H1 (cell line): Measurements from ENCODE around the gene PRR23C. TPM values are rescaled to one million over a fixed set of nuclear protein-coding genes. Genes with fewer than 3 reads are reported as not detected.

ENCODE experiments used
- CTCF ChIA-PET: fragments of 300-600 bp; sonication (Branson Sonifier 250); formaldehyde crosslinking; loops from one replicate; lab custom pipeline; 2021; ENCODE audit not compliant: partially characterized antibody; lab: Charles Lee
- POLR2A ChIA-PET: fragments of 300-600 bp; sonication (Branson Sonifier 250); formaldehyde crosslinking; loops from one replicate; lab custom pipeline; 2021; ENCODE audit warnings: inconsistent platforms; ENCODE audit not compliant: partially characterized antibody; lab: Charles Lee
- DNase-seq, 2 experiments: peaks; one replicate each; pipeline versions ENCODE4 v3.0.0 to v3.0.0-alpha.2; 2010 to 2022; ENCODE audit warnings: low spot score in 2 of 2, low read depth in 1 of 2, mixed read lengths in 1 of 2
- FAIRE-seq: peaks from 2 replicates; lab custom pipeline; 2011; peaks lifted over from hg19 to GRCh38; lab: Jason Lieb, UNC
- H2AFZ ChIP-seq: 2 replicates; pipeline ENCODE4 v1.8.1; 2012; ENCODE audit warnings: low read length, inconsistent platforms
- H2AK5ac ChIP-seq: 2 replicates; pipeline ENCODE4 v1.6.1; 2013; ENCODE audit warnings: low read depth, low read length
- H2BK120ac ChIP-seq: replicated peaks from 2 replicates; pipeline ENCODE3; 2013; ENCODE audit warnings: low read depth, low read length, inconsistent platforms
- H2BK12ac ChIP-seq: 2 replicates; pipeline ENCODE4 v1.6.1; 2013; ENCODE audit warnings: low read depth, low read length
- H2BK15ac ChIP-seq: 2 replicates; pipeline ENCODE4 v1.6.1; 2013; ENCODE audit warnings: low read length
- H2BK20ac ChIP-seq: 2 replicates; pipeline ENCODE4 v1.6.1; 2013; ENCODE audit warnings: low read length
- H2BK5ac ChIP-seq: 2 replicates; pipeline ENCODE4 v1.6.1; 2013; ENCODE audit warnings: low read depth, low read length
- H3K14ac ChIP-seq: 2 replicates; pipeline ENCODE4 v1.6.1; 2013; ENCODE audit warnings: inconsistent platforms; ENCODE audit not compliant: insufficient read length
- H3K18ac ChIP-seq: 2 replicates; pipeline ENCODE4 v1.6.1; 2013; ENCODE audit warnings: low read length; ENCODE audit errors: extremely low read depth
- H3K23ac ChIP-seq: 2 replicates; pipeline ENCODE4 v1.6.1; 2013; ENCODE audit warnings: inconsistent platforms; ENCODE audit not compliant: insufficient read length
- H3K23me2 ChIP-seq: 2 replicates; pipeline ENCODE4 v1.6.1; 2013; ENCODE audit warnings: low read depth, low read length
- H3K27ac ChIP-seq: 2 replicates; pipeline ENCODE4 v1.6.1; 2011; ENCODE audit warnings: low read depth, low read length, inconsistent platforms
- H3K27me3 ChIP-seq, 4 experiments: replicated peaks in 1 of 4; 1 replicate in 1 of 4; 2 replicates in 3 of 4; pipeline versions ENCODE4 v1.6.1 to v1.8.1; 2011 to 2013; ENCODE audit warnings: low read length in 3 of 4, mild to moderate bottlenecking in 3 of 4, inconsistent platforms in 2 of 4, mixed read lengths in 2 of 4, moderate library complexity in 1 of 4; ENCODE audit not compliant: control insufficient read depth in 3 of 4, insufficient read depth in 3 of 4; ENCODE audit errors: extremely low read depth in 1 of 4
- H3K36me3 ChIP-seq, 4 experiments: 2 replicates each; pipeline versions ENCODE4 v1.6.1 to v1.8.1; 2011 to 2013; ENCODE audit warnings: mild to moderate bottlenecking in 4 of 4, low read length in 3 of 4, moderate library complexity in 2 of 4, control low read depth in 1 of 4, inconsistent platforms in 1 of 4; ENCODE audit not compliant: insufficient read depth in 4 of 4, control insufficient read depth in 2 of 4
- H3K4ac ChIP-seq: replicated peaks from 2 replicates; pipeline ENCODE3; 2013; ENCODE audit warnings: low read length, low read depth, mixed read lengths, inconsistent platforms; ENCODE audit not compliant: insufficient read length
- H3K4me1 ChIP-seq, 4 experiments: replicated peaks in 1 of 4; 1 replicate in 1 of 4; 2 replicates in 3 of 4; pipeline versions ENCODE4 v1.6.1 to v1.8.1; 2011 to 2013; ENCODE audit warnings: low read length in 3 of 4, inconsistent platforms in 2 of 4, mixed read lengths in 1 of 4; ENCODE audit not compliant: insufficient read depth in 4 of 4, control insufficient read depth in 3 of 4
- H3K4me2 ChIP-seq, 2 experiments: 2 replicates each; pipeline versions ENCODE4 v1.6.1 to v1.8.1; 2011 to 2013; ENCODE audit warnings: low read depth in 2 of 2, low read length in 2 of 2, control low read depth in 1 of 2, inconsistent platforms in 1 of 2, mild to moderate bottlenecking in 1 of 2; ENCODE audit not compliant: insufficient read depth in 1 of 2
- H3K4me3 ChIP-seq, 4 experiments: fragments of 200-600, 300-600 bp in 1 of 4; sonication (generic), shearing (Covaris generic), sonication (Bioruptor Twin) in 1 of 4; 2 replicates each; pipeline versions ENCODE4 v1.5.1 to v1.8.1; 2011 to 2016; ENCODE audit warnings: low read length in 4 of 4, low read depth in 3 of 4, control low read depth in 2 of 4, inconsistent platforms in 2 of 4, mild to moderate bottlenecking in 2 of 4, mixed read lengths in 1 of 4, moderate library complexity in 1 of 4; ENCODE audit not compliant: insufficient read depth in 2 of 4; ENCODE audit errors: extremely low read depth in 1 of 4
- H3K56ac ChIP-seq: replicated peaks from 2 replicates; pipeline ENCODE3; 2013; ENCODE audit warnings: low read depth, mild to moderate bottlenecking, mixed read lengths, low read length, inconsistent platforms; ENCODE audit not compliant: insufficient read length
- H3K79me1 ChIP-seq: 2 replicates; pipeline ENCODE4 v1.6.1; 2013; ENCODE audit warnings: low read depth, low read length, control low read depth
- H3K79me2 ChIP-seq, 2 experiments: 2 replicates each; pipeline versions ENCODE4 v1.6.1 to v1.8.1; 2012 to 2013; ENCODE audit warnings: low read length in 2 of 2, mild to moderate bottlenecking in 2 of 2, inconsistent platforms in 1 of 2; ENCODE audit not compliant: insufficient read depth in 2 of 2, control insufficient read depth in 1 of 2
- H3K9ac ChIP-seq, 4 experiments: replicated peaks in 1 of 4; 1 replicate in 1 of 4; 2 replicates in 3 of 4; pipeline versions ENCODE4 v1.6.1 to v1.8.1; 2011 to 2013; ENCODE audit warnings: low read depth in 3 of 4, low read length in 3 of 4, control low read depth in 2 of 4, mild to moderate bottlenecking in 2 of 4, moderate library complexity in 2 of 4, inconsistent platforms in 1 of 4; ENCODE audit errors: extremely low read depth in 1 of 4
- H3K9me3 ChIP-seq, 2 experiments: 2 replicates each; pipeline versions ENCODE4 v1.6.1 to v1.8.1; 2012 to 2013; ENCODE audit warnings: mild to moderate bottlenecking in 2 of 2, moderate library complexity in 2 of 2, control low read depth in 1 of 2, inconsistent platforms in 1 of 2, low read depth in 1 of 2, low read length in 1 of 2, mixed read lengths in 1 of 2; ENCODE audit not compliant: insufficient read depth in 2 of 2
- H4K20me1 ChIP-seq, 2 experiments: replicated peaks in 1 of 2; 2 replicates each; pipeline versions ENCODE3 to v1.8.1; 2011 to 2013; ENCODE audit warnings: inconsistent platforms in 2 of 2, low read length in 2 of 2, mild to moderate bottlenecking in 1 of 2; ENCODE audit not compliant: insufficient read depth in 2 of 2, control insufficient read depth in 1 of 2
- H4K5ac ChIP-seq: 2 replicates; pipeline ENCODE4 v1.6.1; 2013; ENCODE audit warnings: low read length, low read depth, mixed read lengths, inconsistent platforms; ENCODE audit not compliant: insufficient read length
- H4K8ac ChIP-seq: 2 replicates; pipeline ENCODE4 v1.8.0; 2013; ENCODE audit warnings: mild to moderate bottlenecking, moderate library complexity, low read length, inconsistent platforms; ENCODE audit not compliant: insufficient read depth; ENCODE audit errors: extremely low read depth
- H4K91ac ChIP-seq: replicated peaks from 2 replicates; pipeline ENCODE3; 2013; ENCODE audit warnings: low read length, mixed read lengths, inconsistent platforms; ENCODE audit not compliant: insufficient read length
- WGBS, 2 experiments: shearing (Covaris generic) in 1 of 2; methylation state at CpG; one replicate each; pipeline versions ENCODE4 v1.1.6 to v1.1.7; 2013 to 2015; ENCODE audit warnings: low lambda C conversion rate in 2 of 2, mixed read lengths in 2 of 2, inconsistent platforms in 1 of 2, low coverage in 1 of 2, missing lambda C conversion rate in 1 of 2; ENCODE audit not compliant: insufficient replicate concordance in 2 of 2, insufficient coverage in 1 of 2, insufficient read length in 1 of 2; ENCODE audit errors: extremely low coverage in 1 of 2, missing lambda C conversion rate in 1 of 2; 5-methylcytosine and 5-hydroxymethylcytosine counted together
- polyA plus RNA-seq, 7 experiments: library from polyadenylated mRNA; depleted of rRNA in 3 of 7; stranded (reverse) in 5 of 7; unstranded in 2 of 7; fragments of >200 nt in 5 of 7; fragments of 200-250 nt in 2 of 7; gene quantifications; 1 replicate in 5 of 7; 2 replicates in 1 of 7; 4 replicates in 1 of 7; pipeline versions ENCODE4 v1.2.1 to v1.2.3, GENCODE V29; 2011 to 2013; ENCODE audit warnings: missing spikeins in 2 of 7, mixed read lengths in 2 of 7
- total RNA-seq: library from RNA; stranded (reverse); fragmentation: NEBNext Ultra II Directional; extraction: Animal tissue kit (Norgen Biotek cat#: 25700); gene quantifications from 2 replicates; pipeline ENCODE4 v1.2.1, GENCODE V29; 2021

PRR23C gene
- total and polyA plus RNA-seq, 2 of the 8 experiments (the other 6 are each of a cell fraction or from before 2014, with no cell fraction given) = not detected

GRCh38 chr3:139032326-139033002 is 12.2 kb downstream of the PRR23C start:
- no peaks in the 10 kb centered on the region for H3K4me1 ChIP-seq
- no peak overlapping the region for H2BK15ac ChIP-seq
- H3K79me1 ChIP-seq = no peaks in the 10 kb centered on the region
- H2AK5ac ChIP-seq = no peak overlapping the region
- no peak overlapping the region for H4K8ac ChIP-seq
- H2AFZ ChIP-seq = no peak overlapping the region
- H2BK5ac ChIP-seq = no peak overlapping the region
- no peaks in the 10 kb centered on the region; a peak in 1 of 4 replicates for H3K9me3 ChIP-seq
- no peak overlapping the region for H3K23ac ChIP-seq
- H3K36me3 ChIP-seq = no peaks in the 10 kb centered on the region
- H3K9ac ChIP-seq = no peak overlapping the region
- DNase-seq (no peak), FAIRE-seq (no peak)
- no peaks in the 10 kb centered on the region for H4K20me1 ChIP-seq
- H4K91ac ChIP-seq = no peak overlapping the region
- no peak overlapping the region for H3K18ac ChIP-seq
- H2BK12ac ChIP-seq = no peak overlapping the region
- 77% methylated on average over 2 of the region's 2 CpGs; no CpG with 5 or more reads in 1 of the 2 experiments for WGBS, 2 experiments
- H3K4me2 ChIP-seq = no peak overlapping the region
- no peak overlapping the region for H3K27ac ChIP-seq
- H2BK20ac ChIP-seq = no peak overlapping the region
- H3K27me3 ChIP-seq = no peaks in the 10 kb centered on the region
- no peak overlapping the region for H3K56ac ChIP-seq
- no peaks in the 10 kb centered on the region for H3K79me2 ChIP-seq
- H3K23me2 ChIP-seq = no peaks in the 10 kb centered on the region
- no peak overlapping the region for H3K14ac ChIP-seq
- no peak overlapping the region for H3K4ac ChIP-seq
- no peak overlapping the region for H4K5ac ChIP-seq
- POLR2A ChIA-PET = no interaction called here
- H2BK120ac ChIP-seq = no peak overlapping the region
- CTCF ChIA-PET = interaction anchor here (0.7 to 2.2 kb wide), 5 partner anchors 9 to 553 kb away, joined by 3 to 6 read pairs (median 3); no protein-coding TSS in a partner anchor
- no peak overlapping the region for H3K4me3 ChIP-seq
